Suppressor macrophage treated with lipopolysaccharide for 1 hour (primary cell): ENCODE data around the gene AVPR2.

ENCODE experiments used
- DNase-seq, 3 donors: peaks; one replicate each; pipeline ENCODE4 v3.0.0-alpha.2; 2020 to 2022

Gene AVPR2

DNA sequence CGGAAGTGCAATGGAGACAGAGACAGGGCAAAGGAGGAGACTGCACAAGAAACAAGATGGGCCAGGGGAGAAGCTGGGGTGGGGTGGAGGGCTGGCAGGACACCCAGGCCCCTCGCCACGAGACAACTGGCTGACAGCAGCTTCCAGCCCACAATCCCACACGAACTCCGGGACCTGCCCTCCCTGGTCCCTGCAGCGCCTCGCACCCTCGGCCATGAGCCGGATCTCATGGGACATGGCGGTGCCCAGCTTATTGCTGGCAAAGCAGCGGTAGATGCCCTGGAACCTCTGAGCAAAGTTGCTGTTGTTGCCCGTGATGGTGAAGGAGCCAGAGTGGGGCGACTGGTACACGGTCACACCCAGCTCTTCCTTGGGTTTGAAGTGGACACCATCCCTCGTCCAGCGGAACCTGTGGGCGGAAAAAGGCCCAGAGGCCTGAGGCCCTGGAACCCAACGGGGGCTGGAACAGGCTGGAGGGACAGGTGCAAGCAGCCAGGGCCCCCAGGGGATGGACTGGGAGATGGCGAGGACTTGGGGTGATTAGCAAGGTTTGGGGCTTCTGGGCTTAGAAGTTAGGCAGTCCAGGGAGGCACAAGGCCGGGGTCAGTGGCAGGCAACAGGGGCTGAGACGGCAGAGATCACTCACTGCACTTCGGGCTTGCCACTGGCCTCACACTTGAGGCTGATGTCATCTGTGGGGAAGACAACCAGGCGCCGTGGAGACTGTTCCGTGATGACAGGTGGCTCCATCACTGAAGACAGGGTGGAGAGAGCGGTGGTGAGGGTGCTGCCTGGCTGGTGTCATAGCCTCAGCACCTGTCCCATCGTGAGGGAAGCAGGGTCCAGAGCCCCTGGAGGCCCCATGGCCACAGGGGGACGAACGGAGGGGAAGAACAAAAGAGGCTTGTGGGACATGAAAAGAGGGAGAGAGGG is 32.3 kb upstream of the AVPR2 start:
- no peak for DNase-seq

DNA sequence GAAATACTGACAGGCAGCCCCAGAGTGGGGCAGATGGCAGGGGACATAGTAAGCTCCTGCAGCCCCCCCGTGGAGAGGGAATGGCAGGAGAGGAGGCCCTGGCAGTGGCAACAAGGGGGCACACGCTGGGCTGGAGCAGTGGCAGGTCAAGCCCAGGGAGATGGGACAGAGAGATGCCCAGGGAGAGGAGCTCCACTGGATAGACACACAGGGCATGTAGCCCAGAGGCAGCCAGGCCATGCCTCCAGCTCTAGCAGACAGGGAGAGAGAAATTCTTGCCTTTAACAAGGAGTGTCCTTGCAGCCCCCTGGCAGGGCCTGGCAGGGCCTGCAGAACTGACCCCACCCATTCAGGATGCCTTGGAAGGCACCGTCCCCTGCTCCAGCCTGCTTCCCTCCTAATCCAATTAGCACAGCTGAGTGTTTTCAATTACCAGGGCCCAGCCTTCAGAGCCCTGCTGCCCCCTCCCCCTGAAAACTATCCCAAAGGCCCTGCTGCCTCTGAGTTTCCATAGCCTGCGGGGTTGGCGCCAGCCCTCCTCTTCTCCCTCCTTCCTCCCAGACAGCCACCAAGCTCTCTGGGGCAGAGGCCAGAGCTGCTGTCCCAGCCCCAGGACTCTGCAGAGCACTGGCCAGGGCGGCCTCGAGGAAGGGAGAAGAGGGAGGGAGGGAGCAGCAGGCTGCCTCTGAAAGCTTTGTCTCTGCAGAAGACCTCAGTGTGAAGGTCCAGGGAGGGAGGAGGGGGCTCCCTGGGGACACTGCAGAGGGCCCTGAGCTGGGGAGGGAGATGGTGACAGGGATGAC is 31.0 kb upstream of the AVPR2 start:
- no peak for DNase-seq

DNA sequence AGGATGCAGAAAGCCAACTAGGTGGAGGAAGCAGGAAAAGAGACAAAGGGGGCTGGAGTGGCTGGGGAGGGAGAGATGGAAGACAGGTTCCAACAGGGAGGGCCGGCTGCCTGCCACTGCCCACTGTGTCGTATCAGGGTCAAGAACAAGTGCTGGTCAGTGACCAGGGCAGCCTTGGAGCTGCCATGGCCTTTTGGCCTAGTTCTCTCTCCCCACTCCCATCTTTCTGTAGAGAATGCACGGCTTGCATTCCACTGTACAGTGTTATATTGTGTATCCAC is 30.4 kb upstream of the AVPR2 start:
- no peak for DNase-seq

DNA sequence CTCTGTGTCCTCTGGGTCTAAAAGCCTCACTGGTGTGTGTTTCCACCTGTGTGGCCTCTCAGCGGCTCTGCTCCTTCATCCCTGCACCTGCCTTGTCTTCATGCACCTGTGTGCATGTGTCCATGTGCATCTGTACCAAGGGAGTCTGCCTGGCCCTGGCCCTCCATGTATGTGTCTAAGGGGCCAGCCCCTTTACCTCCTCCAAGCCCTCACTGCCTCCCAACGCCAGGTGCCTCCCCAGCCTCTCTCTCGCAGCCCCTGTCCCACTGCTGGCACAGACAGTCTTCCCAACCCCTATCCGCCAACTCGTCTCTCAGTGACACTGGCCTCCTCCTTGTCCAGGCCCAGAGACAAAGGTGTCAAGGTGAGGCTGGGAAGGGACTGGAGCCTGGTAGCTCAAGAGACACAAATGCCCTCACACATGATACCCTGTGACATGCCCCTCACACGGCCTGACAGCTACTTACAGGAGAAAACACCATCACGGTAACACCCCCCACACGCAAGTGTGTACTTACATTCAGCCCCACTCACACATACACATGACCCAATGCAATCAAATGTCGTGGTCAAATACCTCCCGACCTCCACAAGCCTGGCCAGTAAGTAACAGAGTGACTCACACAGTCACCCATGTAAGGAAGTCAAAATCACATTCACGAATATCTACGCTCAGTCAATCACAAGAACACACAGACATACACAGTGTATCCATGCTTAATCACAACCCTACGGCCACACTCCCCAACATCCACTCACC is 29.9 kb upstream of the AVPR2 start:
- no peak for DNase-seq

- peak; percentile 28 to 62 (median 45) for DNase-seq
Observed at GRCh38 chrX:153875391-153876111, 28.9 kb upstream of the AVPR2 start.

GRCh38 chrX:153876112-153876491 is 28.4 kb upstream of the AVPR2 start:
- no peak for DNase-seq

DNA sequence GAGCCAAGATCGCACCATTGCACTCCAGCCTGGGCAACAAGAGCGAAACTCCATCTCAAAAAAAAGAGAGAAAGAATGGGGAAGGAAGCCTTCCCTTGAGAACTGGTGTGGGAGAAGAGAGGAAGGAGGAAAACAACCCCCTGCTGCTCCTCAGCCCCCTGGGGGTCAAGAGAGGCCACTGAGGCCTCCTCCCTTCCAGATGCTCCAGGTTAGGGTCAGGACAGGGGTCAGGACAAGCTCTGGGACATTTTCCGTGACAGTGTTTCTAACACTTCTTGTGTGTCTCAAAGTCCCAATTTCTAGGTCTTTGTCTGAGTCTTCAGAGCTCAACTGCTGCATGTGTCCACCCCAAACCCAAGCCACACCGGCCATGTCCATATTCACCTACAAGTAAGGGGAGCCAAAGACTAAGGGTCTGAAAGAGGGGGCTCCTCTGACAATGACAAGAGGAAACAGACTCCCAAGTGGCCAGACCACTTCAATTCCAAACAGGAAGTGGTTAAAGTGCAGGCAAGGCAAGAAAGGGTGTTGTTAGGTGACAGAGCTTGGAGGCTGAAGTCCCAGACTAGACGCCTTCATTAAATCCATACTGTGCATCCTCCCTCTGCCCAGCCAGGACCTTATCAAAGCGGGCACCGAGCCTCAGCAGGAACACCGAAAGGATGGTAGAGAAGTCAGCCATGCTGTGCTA is 26.8 kb upstream of the AVPR2 start:
- DNase-seq, result no peak

DNA sequence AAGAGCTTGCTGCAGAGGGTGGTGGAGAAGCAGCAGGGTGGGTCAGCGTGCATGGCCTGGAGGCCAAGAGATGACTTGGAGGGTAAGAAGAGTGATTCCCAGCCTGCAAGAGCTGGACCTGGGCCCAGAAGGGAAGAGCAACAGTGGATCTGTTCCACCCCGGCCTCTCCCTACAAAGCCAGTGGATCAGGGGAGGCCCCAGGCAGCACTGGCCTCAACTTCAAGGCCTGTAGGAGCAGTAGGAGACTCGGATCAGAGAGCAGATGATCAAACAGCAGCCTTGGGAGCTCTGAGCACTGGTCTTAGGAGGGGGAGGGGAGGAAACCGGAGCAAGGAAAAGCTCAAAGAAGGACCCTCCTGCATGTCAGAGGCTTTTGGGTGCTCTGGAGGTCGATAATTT is 26.1 kb upstream of the AVPR2 start:
- no peak for DNase-seq

- DNase-seq, result peak in 2 of 3 donors; percentile 23 to 25
Observed at GRCh38 chrX:153878969-153879653, 25.4 kb upstream of the AVPR2 start.

GRCh38 chrX:153879741-153880439 is 24.6 kb upstream of the AVPR2 start:
- no peak for DNase-seq

DNA sequence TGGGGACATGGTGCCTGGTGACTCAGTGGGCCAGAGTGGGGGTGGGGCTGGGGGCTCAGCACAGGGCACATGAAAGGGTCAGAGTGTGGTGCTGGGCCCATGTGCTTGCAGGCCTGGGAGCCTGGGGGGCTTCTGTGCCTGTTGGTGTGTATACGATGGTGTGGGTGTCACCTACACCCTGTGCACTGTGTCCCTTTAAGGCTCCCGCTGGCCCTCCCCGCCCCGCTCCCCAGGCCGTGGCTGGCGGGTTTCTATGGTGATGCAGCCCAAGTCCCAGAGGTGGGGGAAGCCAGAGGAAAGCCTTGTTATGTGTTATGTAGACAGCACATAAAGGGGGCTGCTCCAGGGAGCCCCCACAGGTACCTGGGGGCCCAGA is 24.0 kb upstream of the AVPR2 start:
- DNase-seq, result no peak

DNA sequence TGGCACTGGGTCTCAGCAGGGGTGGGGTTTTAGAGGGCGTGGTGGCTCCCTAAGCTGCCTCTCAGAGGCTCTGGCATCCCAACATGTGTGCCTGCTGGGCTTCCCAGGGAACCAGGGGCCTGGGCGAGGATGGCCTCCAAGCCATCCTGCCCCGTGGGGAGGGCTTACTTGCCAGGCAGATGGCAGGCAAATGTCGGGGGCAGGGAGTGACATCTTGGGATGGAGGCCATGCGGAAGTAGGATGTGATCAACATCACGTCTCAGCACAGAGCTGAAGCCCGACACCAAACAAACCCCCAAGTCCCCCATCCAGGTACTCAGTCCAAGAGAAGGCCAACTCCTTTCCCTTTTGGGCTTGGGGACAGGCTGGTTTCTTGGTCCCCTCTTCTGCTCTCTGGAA is 23.2 kb upstream of the AVPR2 start:
- no peak for DNase-seq

GRCh38 chrX:153882086-153882498 is 22.4 kb upstream of the AVPR2 start:
- no peak for DNase-seq

DNA sequence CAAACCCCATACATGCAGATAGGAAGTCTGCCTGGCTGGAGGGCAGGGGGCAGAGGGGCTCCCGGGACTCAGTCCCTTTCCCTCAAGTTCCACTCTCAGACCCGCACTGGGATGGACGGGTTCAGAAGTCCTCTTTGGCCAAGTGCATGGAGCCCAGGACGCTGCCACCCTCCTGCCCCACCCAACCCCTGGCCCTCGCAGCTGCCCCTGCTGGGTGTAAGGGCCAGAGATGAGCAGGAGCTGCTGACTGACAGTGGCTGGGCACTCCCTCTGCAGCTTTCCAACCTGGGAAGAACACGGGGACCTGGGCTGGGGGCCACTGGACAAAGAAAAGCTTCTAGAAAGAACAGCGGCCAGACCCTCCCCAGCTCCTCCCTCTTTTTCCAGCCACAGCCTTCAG is 21.9 kb upstream of the AVPR2 start:
- DNase-seq, result no peak

- no peak for DNase-seq
Observed at GRCh38 chrX:153883163-153883843, 21.2 kb upstream of the AVPR2 start.

DNA sequence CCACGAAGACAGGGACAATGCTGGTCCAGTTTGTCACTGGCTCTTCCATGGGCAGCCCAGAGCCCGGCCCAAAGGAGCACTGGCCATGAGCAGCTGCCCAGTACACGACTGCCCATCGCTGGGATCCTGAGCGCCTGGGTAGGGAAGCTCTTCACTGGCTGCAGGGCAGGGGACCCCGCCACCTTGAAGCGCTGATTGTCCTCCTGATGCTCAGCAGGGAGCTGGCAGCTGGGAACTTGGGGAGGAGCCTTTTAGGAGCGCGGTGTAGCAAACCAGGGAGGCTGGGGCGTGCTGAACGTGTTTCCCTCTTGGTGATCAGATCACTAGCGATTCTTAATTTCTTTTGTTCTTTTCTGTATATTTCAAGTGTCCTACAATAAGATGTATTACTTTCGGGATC is 20.3 kb upstream of the AVPR2 start:
- no peak for DNase-seq

DNA sequence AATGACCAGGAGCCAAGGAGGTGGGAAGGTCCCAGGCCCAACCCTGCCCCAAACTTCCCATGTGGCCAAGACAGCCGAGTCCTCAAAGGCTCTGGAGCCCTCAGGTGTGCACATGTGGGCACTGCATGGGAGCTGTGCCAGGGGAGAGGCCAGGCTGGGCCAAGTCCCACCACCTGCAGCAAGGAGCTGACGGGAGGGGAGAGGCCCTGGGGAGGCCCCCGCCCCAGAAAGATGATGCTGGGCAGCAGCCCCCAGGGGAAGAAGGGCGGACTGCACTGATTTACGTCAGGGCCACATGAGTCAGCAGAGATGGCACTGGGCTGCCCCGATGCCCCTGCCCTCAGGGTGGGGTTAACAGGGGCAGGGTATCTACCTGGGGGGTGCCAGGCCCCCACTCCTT is 19.9 kb upstream of the AVPR2 start:
- DNase-seq, result no peak

GRCh38 chrX:153885208-153885787 is 19.2 kb upstream of the AVPR2 start:
- DNase-seq, result no peak

GRCh38 chrX:153885968-153886903 is 18.2 kb upstream of the AVPR2 start, which contains the start of gene L1CAM:
Gene L1CAM (minus strand): TSS chrX:153886173. CDS start chrX:153875836, 10,337 bp downstream.
- DNase-seq, result peak in 2 of 3 donors; percentile 36 to 66
